Neutrophil (primary cell): ENCODE results near the gene ZNF710.

ENCODE experiments used
- H3K27ac ChIP-seq: fragments of 200-600 bp; sonication (generic); 2 replicates; pipeline ENCODE4 v1.5.1; 2016; ENCODE audit warnings: mild to moderate bottlenecking, moderate library complexity
- H3K27me3 ChIP-seq: fragments of 200-600 bp; sonication (generic); 2 replicates; pipeline ENCODE4 v1.6.0; 2016; ENCODE audit warnings: mild to moderate bottlenecking
- H3K36me3 ChIP-seq: fragments of 200-600 bp; sonication (generic); 2 replicates; pipeline ENCODE4 v1.5.1; 2017
- H3K4me1 ChIP-seq, 2 experiments: fragments of 200-600 bp in 1 of 2; sonication (generic) in 1 of 2; 1 replicate in 1 of 2; 2 replicates in 1 of 2; pipeline versions ENCODE4 v1.5.1 to v1.6.1; 2013 to 2016; ENCODE audit warnings: low read depth in 1 of 2, low read length in 1 of 2, mild to moderate bottlenecking in 1 of 2, moderate library complexity in 1 of 2; ENCODE audit not compliant: control insufficient read depth in 1 of 2, insufficient read depth in 1 of 2
- H3K4me3 ChIP-seq, 2 experiments: fragments of 200-600 bp in 1 of 2; sonication (generic) in 1 of 2; 1 replicate in 1 of 2; 2 replicates in 1 of 2; pipeline ENCODE4 v1.5.1; 2013 to 2016; ENCODE audit warnings: low read depth in 1 of 2, low read length in 1 of 2, mild to moderate bottlenecking in 1 of 2, moderate library complexity in 1 of 2
- H3K9me3 ChIP-seq: fragments of 200-600 bp; sonication (generic); 2 replicates; pipeline ENCODE4 v1.5.1; 2016
- CTCF ChIP-seq: fragments of 200-600 bp; sonication (generic); IDR thresholded peaks from 2 replicates; pipeline ENCODE4 v1.5.1; 2016; ENCODE audit warnings: antibody characterized with exemption

ZNF710 gene

GRCh38 chr15:90036806-90037510, 35.8 kb downstream of the ZNF710 start:
- TF ChIP-seq CTCF: no peak
- Histone ChIP-seq H3K27ac (peak overlapping the region; percentile 96), H3K36me3 (no peaks in the 10 kb centered on the region), H3K27me3 (no peaks in the 10 kb centered on the region), H3K9me3 (no peaks in the 10 kb centered on the region), H3K4me1 (peaks cover 96 to 99% of the 10 kb centered on the region in 2 experiments), H3K4me3 (peak overlapping the region; percentile 30 to 47)

DNA sequence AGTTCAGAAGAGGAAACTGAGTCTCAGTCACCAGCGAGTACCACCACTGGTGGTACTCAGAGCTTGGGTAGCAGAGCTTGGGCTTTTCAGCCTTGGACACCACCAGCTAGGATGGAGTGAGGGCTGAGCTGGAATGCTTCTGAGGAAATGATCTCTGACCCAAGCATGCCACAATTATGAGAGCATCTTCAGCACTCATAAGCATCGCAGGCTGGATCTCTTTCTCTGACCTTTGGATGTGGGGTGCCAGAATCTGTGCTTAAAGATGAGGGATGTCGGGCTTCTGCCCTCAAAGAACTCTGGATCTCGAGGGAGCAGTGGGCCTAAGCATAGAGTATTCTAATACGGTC, 36.4 kb downstream of the ZNF710 start:
- peak overlapping the region; percentile 96 for H3K27ac ChIP-seq
- peak overlapping the region; percentile 20 to 30 for H3K4me3 ChIP-seq
- no peaks in the 10 kb centered on the region for H3K9me3 ChIP-seq
- no peaks in the 10 kb centered on the region for H3K27me3 ChIP-seq
- TF ChIP-seq CTCF: no peak
- H3K36me3 ChIP-seq: no peaks in the 10 kb centered on the region
- H3K4me1 ChIP-seq: peaks cover 95 to 99% of the 10 kb centered on the region in 2 experiments

GRCh38 chr15:90037961-90038631, 37.0 kb downstream of the ZNF710 start:
- TF ChIP-seq CTCF: peak; percentile 12
- Histone ChIP-seq H3K4me3 (peak overlapping the region; percentile 20 to 34), H3K4me1 (peaks cover 95 to 99% of the 10 kb centered on the region in 2 experiments), H3K27me3 (no peaks in the 10 kb centered on the region), H3K36me3 (no peaks in the 10 kb centered on the region), H3K27ac (peak overlapping the region; percentile 96), H3K9me3 (no peaks in the 10 kb centered on the region)

DNA sequence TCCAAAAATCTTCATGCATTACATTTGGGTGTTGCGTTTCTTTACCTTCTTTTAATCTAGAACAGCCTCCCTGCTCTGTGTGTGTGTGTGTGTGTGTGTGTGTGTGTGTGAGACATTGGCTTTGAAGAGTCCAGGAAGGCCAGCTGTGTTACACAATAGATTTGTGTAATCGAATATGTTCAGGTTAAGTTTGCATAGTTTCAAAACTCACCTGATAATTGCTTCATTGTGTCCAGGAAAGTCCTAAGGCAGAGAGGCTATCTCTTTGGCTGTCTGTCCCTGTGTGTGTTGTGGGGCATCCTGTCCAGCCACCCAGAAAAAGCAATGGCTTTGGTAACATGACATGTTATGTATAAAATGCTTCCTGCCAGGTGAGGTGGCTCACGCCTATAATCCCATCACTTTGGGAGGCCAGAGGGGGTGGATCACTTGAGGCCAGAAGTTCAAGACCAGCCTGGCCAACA, 37.5 kb downstream of the ZNF710 start:
- no peaks in the 10 kb centered on the region for H3K27me3 ChIP-seq
- H3K9me3 ChIP-seq: no peaks in the 10 kb centered on the region
- H3K4me3 ChIP-seq: peak overlapping the region; percentile 20 to 34
- no peak for TF ChIP-seq CTCF
- H3K36me3 ChIP-seq: no peaks in the 10 kb centered on the region
- peaks cover 95 to 99% of the 10 kb centered on the region in 2 experiments for H3K4me1 ChIP-seq
- peak overlapping the region; percentile 96 for H3K27ac ChIP-seq

GRCh38 chr15:90039996-90040395, 38.9 kb downstream of the ZNF710 start:
- TF ChIP-seq CTCF: no peak
- Histone ChIP-seq H3K36me3 (no peaks in the 10 kb centered on the region), H3K4me3 (peak overlapping the region in 1 of 2 experiments; percentile 1), H3K27ac (peak overlapping the region; percentile 96), H3K27me3 (no peaks in the 10 kb centered on the region), H3K9me3 (no peaks in the 10 kb centered on the region), H3K4me1 (peaks cover 95 to 99% of the 10 kb centered on the region in 2 experiments)
